Endothelial cell of umbilical vein (primary cell): ENCODE results near the gene TBC1D24. TPM values are rescaled to one million over a fixed set of nuclear protein-coding genes. Genes with fewer than 3 reads are reported as not detected.

ENCODE experiments used
- BruUV-seq: library from RNA; stranded (reverse); fragments of 400-500 nt; replicated peaks from 2 replicates; lab custom pipeline; 2021; lab: Mats Ljungman, UMichigan
- CTCF ChIA-PET: fragments of 300-600, 350-600 bp; sonication (Branson Sonifier 250); formaldehyde crosslinking; loops from one replicate; lab custom pipeline; 2021; ENCODE audit warnings: antibody characterized with exemption, inconsistent platforms; lab: Charles Lee
- POLR2A ChIA-PET: fragments of 300-600, 350-600 bp; sonication (Branson Sonifier 250); formaldehyde crosslinking; loops from one replicate; lab custom pipeline; 2021; ENCODE audit warnings: antibody characterized with exemption, inconsistent platforms; lab: Charles Lee
- DNase-seq: peaks from one replicate; pipeline ENCODE4 v3.0.0-alpha.2; 2011; ENCODE audit warnings: low read depth, low spot score
- FAIRE-seq: peaks from 2 replicates; lab custom pipeline; 2011; peaks lifted over from hg19 to GRCh38; lab: Jason Lieb, UNC
- H2AFZ ChIP-seq: 2 replicates; pipeline ENCODE4 v1.6.0; 2012; ENCODE audit warnings: low read depth, low read length, control low read depth, inconsistent platforms
- H3K27ac ChIP-seq: 2 replicates; pipeline ENCODE4 v1.5.1; 2011; ENCODE audit warnings: low read depth, mild to moderate bottlenecking, control low read depth, low read length, moderate library complexity; ENCODE audit not compliant: insufficient read depth
- H3K27me3 ChIP-seq, 2 experiments: 2 replicates each; pipeline versions ENCODE4 v1.6.0 to v1.6.1; 2011; ENCODE audit warnings: low read length in 2 of 2, mixed read lengths in 1 of 2; ENCODE audit not compliant: control insufficient read depth in 2 of 2, insufficient read depth in 2 of 2
- H3K36me3 ChIP-seq, 2 experiments: 2 replicates in 1 of 2; 3 replicates in 1 of 2; pipeline ENCODE4 v1.5.1; 2011; ENCODE audit warnings: low read length in 2 of 2, mild to moderate bottlenecking in 1 of 2, moderate library complexity in 1 of 2; ENCODE audit not compliant: control insufficient read depth in 2 of 2, insufficient read depth in 2 of 2; ENCODE audit errors: extremely low read depth in 1 of 2
- H3K4me1 ChIP-seq: 3 replicates; pipeline ENCODE4 v1.5.1; 2011; ENCODE audit warnings: mild to moderate bottlenecking, low read length; ENCODE audit not compliant: control insufficient read depth, insufficient read depth; ENCODE audit errors: extremely low read depth
- H3K4me2 ChIP-seq: 2 replicates; pipeline ENCODE4 v1.6.1; 2011; ENCODE audit warnings: low read length, control low read depth, mixed read lengths; ENCODE audit not compliant: insufficient read depth
- H3K4me3 ChIP-seq, 3 experiments: fragments of 200-600 bp in 1 of 3; sonication (generic), shearing (Covaris generic) in 1 of 3; replicated peaks in 1 of 3; 2 replicates each; pipeline ENCODE4 v1.5.1; 2011 to 2016; ENCODE audit warnings: control low read depth in 3 of 3, low read length in 3 of 3, mild to moderate bottlenecking in 2 of 3, inconsistent platforms in 1 of 3, low read depth in 1 of 3, moderate library complexity in 1 of 3; ENCODE audit not compliant: insufficient read depth in 1 of 3
- H3K79me2 ChIP-seq: 2 replicates; pipeline ENCODE4 v1.6.0; 2012; ENCODE audit warnings: low read length, inconsistent platforms; ENCODE audit not compliant: control insufficient read depth, insufficient read depth
- H3K9ac ChIP-seq: replicated peaks from 2 replicates; pipeline ENCODE3; 2011; ENCODE audit warnings: low read length, control low read depth; ENCODE audit not compliant: insufficient read depth; ENCODE audit errors: extremely low read depth
- H3K9me1 ChIP-seq: replicated peaks from 3 replicates; pipeline ENCODE4 v1.6.0; 2011; ENCODE audit warnings: mild to moderate bottlenecking, low read length; ENCODE audit not compliant: control insufficient read depth, insufficient read depth; ENCODE audit errors: extremely low read depth
- H3K9me3 ChIP-seq: replicated peaks from 2 replicates; pipeline ENCODE4 v1.5.1; 2012; ENCODE audit warnings: low read length, inconsistent platforms; ENCODE audit not compliant: control insufficient read depth, insufficient read depth
- H4K20me1 ChIP-seq: replicated peaks from 2 replicates; pipeline ENCODE3; 2011; ENCODE audit warnings: mild to moderate bottlenecking, low read length; ENCODE audit not compliant: control insufficient read depth, insufficient read depth; ENCODE audit errors: extremely low read depth
- CTCF ChIP-seq, 2 donors: IDR thresholded peaks; 1 replicate in 1 of 2; 2 replicates in 1 of 2; pipeline ENCODE4 v1.5.1; 2011; ENCODE audit warnings: low read length in 2 of 2, mild to moderate bottlenecking in 2 of 2, moderate library complexity in 2 of 2, control low read depth in 1 of 2, inconsistent platforms in 1 of 2, low read depth in 1 of 2; ENCODE audit not compliant: insufficient read depth in 1 of 2; ENCODE audit errors: extremely low read depth in 1 of 2
- EZH2 ChIP-seq: IDR thresholded peaks from 2 replicates; pipeline ENCODE4 v1.6.1; 2012; ENCODE audit warnings: borderline replicate concordance, low read depth, mild to moderate bottlenecking, moderate library complexity, low read length, inconsistent platforms; ENCODE audit not compliant: severe bottlenecking
- FOS ChIP-seq: IDR thresholded peaks from 2 replicates; pipeline ENCODE4 v1.6.1; 2011; ENCODE audit warnings: mild to moderate bottlenecking, low read length, moderate library complexity, borderline replicate concordance; ENCODE audit not compliant: insufficient read depth
- GATA2 ChIP-seq: IDR thresholded peaks from 2 replicates; pipeline ENCODE4 v1.7.0; 2011; ENCODE audit warnings: low read depth, mild to moderate bottlenecking, moderate library complexity, mixed read lengths, low read length; ENCODE audit not compliant: insufficient read length, insufficient read depth
- JUN ChIP-seq: IDR thresholded peaks from 2 replicates; pipeline ENCODE4 v1.6.1; 2011; ENCODE audit warnings: borderline replicate concordance, low read depth; ENCODE audit not compliant: insufficient read length, insufficient read depth
- MAX ChIP-seq: IDR thresholded peaks from 2 replicates; pipeline ENCODE4 v1.6.1; 2011; ENCODE audit not compliant: insufficient read depth, insufficient read length
- MYC ChIP-seq: IDR thresholded peaks from one replicate; pipeline ENCODE4 v1.6.1; 2011; ENCODE audit warnings: mild to moderate bottlenecking, low read depth, low read length
- POLR2AphosphoS5 ChIP-seq: IDR thresholded peaks from 2 replicates; pipeline ENCODE4 v1.6.1; 2012; ENCODE audit warnings: low read depth, mild to moderate bottlenecking, control low read depth, low read length, moderate library complexity; ENCODE audit not compliant: insufficient read depth
- dilution Hi-C: fragments of 300-500 bp; cut with MboI; formaldehyde crosslinking; loops from one replicate; pipeline ENCODE4 v1.15.0; 2019; ENCODE audit warnings: low sequenced_read_pairs; ENCODE audit not compliant: extremely low pct_ligation_motif_present
- intact Hi-C: fragments of 100-400 bp; cut with micrococcal nuclease; formaldehyde crosslinking; loops from one replicate; pipeline ENCODE4 v1.10.0; 2022
- polyA plus RNA-seq, 4 experiments: library from polyadenylated mRNA; depleted of rRNA in 3 of 4; stranded (reverse) in 3 of 4; unstranded in 1 of 4; fragments of >200 nt; gene quantifications; 2 replicates each; pipeline versions ENCODE4 v1.2.1 to v1.2.3, GENCODE V29; 2011 to 2012; ENCODE audit warnings: missing spikeins in 1 of 4
- total RNA-seq: library from RNA; stranded (reverse); gene quantifications from 2 replicates; pipeline ENCODE4 v1.2.3, GENCODE V29; 2021

Gene TBC1D24
- total and polyA plus RNA-seq, 2 donors (not counting 3 experiments of a cell fraction or from before 2014, with no cell fraction given), result 8.1 to 22.8 TPM

DNA sequence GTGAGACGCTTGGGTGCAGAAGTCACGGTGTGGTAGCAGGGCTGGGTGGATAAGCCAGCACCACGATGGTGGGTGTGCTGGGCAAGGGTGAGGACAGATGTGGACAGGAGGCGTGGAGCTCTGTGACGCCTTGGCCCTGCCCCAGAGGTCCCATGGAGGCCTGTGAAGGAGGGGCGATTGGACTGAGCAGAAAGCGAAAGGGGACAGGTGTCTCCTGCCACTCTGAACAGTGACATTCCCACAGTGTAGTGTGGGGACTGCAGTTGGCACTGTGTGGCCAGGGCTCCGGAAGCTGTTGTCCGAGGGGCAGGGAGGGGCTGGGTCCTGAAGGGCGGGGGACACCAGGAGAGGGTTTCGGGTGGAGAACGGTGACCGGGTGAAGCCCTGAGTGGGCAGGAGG, 7.3 kb downstream of the TBC1D24 start:
- Histone ChIP-seq H3K9ac (no peak overlapping the region), H3K9me3 (no peaks in the 10 kb centered on the region), H3K79me2 (peaks cover 3% of the 10 kb centered on the region), H4K20me1 (no peaks in the 10 kb centered on the region), H3K4me2 (no peak overlapping the region), H2AFZ (no peak overlapping the region), H3K27me3 (no peaks in the 10 kb centered on the region), H3K4me3 (no peak overlapping the region), H3K4me1 (no peaks in the 10 kb centered on the region), H3K36me3 (no peaks in the 10 kb centered on the region), H3K9me1 (no peaks in the 10 kb centered on the region), H3K27ac (no peak overlapping the region)
- DNase-seq, result no peak
- intact Hi-C loops, result no loop called here
- TF ChIP-seq EZH2 (no peak), POLR2AphosphoS5 (no peak), MAX (no peak), JUN (no peak), FOS (no peak), GATA2 (no peak), CTCF (IDR thresholded peaks at IDR 0.05; ENCODE audit: extremely low read depth in 1 of 2, insufficient read depth in 1 of 2, low read depth in 1 of 2, low read length in 2 of 2) (no peak), MYC (no peak)
- no TSS peak for BruUV-seq
- ChIA-PET CTCF (interaction anchor here (1.7 to 2.3 kb wide), 2 partner anchors 12 to 19 kb away, joined by 5 to 9 read pairs; partner anchors contain the start of gene NTN3), POLR2A (no interaction called here)
- FAIRE-seq, result no peak
- dilution Hi-C loops, result no loop called here
